Ramos (cell line): ENCODE results near the gene BRD8.
"Not testable (repeated sequence)": the region's sequence is repeated elsewhere in the genome, so short reads cannot be mapped to it uniquely, and the experiment has no call there.

Source experiments
- in situ Hi-C: fragments of 300-500 bp; cut with MboI; formaldehyde crosslinking; loops from one replicate; pipeline ENCODE4 v1.14.3; 2022; ENCODE audit warnings: low sequenced_read_pairs; ENCODE audit not compliant: unreplicated experiment

Gene BRD8, protein sequence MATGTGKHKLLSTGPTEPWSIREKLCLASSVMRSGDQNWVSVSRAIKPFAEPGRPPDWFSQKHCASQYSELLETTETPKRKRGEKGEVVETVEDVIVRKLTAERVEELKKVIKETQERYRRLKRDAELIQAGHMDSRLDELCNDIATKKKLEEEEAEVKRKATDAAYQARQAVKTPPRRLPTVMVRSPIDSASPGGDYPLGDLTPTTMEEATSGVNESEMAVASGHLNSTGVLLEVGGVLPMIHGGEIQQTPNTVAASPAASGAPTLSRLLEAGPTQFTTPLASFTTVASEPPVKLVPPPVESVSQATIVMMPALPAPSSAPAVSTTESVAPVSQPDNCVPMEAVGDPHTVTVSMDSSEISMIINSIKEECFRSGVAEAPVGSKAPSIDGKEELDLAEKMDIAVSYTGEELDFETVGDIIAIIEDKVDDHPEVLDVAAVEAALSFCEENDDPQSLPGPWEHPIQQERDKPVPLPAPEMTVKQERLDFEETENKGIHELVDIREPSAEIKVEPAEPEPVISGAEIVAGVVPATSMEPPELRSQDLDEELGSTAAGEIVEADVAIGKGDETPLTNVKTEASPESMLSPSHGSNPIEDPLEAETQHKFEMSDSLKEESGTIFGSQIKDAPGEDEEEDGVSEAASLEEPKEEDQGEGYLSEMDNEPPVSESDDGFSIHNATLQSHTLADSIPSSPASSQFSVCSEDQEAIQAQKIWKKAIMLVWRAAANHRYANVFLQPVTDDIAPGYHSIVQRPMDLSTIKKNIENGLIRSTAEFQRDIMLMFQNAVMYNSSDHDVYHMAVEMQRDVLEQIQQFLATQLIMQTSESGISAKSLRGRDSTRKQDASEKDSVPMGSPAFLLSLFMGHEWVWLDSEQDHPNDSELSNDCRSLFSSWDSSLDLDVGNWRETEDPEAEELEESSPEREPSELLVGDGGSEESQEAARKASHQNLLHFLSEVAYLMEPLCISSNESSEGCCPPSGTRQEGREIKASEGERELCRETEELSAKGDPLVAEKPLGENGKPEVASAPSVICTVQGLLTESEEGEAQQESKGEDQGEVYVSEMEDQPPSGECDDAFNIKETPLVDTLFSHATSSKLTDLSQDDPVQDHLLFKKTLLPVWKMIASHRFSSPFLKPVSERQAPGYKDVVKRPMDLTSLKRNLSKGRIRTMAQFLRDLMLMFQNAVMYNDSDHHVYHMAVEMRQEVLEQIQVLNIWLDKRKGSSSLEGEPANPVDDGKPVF

DNA sequence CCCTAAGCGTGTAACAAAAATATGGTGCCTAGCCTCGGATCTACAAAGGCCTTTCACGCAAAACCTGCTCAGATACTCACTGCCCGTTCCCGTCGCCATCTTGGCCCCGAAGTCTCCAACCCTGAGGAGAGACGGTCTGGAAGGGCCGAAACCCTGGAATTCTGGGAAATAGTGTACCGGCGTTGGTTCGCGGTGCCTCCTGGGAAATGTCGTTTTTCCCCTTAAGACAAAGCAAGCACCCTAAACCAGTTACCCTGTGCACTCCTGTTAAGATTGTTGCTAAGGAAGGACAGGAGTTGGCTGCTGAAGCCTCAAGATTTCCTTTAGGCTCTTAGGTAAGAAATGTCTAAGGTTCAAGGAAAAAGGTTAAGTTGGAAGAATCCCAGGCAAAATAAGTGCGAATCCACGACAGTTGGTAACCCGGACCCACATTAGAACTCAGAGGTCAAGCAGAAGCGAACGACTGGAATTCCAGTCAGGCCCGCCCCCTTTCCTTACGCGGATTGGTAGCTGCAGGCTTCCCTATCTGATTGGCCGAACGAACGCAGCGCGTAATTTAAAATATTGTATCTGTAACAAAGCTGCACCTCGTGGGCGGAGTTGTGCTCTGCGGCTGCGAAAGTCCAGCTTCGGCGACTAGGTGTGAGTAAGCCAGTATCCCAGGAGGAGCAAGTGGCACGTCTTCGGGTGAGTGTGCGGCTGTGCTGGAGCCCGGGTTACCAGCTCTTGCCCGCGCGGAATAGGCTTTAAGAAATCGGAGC lies at the start of gene BRD8, which contains the start of gene KIF20A:
BRD8 (minus strand) TSS at position 115 of the 761 bp plus-strand sequence; CDS start at position 99, 16 bp downstream.
KIF20A (plus strand) TSS at position 597 of the 761 bp plus-strand sequence. CDS start 569 bp downstream, outside the sequence.
- in situ Hi-C loops = no loop called here

DNA sequence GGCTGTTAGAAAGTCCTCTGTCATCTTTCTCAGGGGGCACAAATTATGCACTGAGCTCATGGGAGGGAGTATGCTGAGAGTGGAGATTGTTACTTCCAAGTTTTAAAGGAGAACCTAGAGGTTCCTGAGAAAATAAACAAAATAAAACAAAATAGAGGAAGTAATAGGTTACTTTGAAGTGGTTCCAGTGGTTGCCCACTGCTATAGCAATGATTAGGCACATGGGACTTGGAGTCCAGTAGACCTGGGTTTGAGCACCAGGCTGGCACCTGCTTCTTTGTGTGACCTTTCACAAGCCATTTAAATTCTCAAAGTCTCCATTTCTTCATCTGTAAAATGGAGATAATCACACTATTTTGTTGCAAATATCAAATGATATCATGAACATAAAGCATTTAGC lies 48.5 kb upstream of the BRD8 start:
- in situ Hi-C loops = no loop called here

DNA sequence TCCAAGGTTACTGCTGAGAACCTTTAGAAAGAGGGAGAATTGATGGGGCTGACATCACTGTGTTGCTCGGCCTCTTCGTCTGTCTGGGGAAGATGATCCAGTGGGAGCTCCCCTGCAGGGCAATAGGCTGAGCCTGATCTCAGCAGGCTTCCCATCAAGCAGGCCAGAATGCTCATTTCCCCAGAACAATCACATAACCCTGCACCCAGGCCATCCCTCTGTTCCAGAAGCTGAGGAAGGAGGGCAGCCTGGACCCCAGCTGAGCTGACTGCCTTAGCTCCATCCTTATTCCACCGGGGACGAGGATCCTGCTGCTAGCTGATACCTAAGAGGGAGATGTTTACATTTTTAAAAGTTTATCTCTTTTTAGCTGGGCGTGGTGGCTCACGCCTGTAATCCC lies 46.3 kb upstream of the BRD8 start:
- in situ Hi-C loops = no loop called here

DNA sequence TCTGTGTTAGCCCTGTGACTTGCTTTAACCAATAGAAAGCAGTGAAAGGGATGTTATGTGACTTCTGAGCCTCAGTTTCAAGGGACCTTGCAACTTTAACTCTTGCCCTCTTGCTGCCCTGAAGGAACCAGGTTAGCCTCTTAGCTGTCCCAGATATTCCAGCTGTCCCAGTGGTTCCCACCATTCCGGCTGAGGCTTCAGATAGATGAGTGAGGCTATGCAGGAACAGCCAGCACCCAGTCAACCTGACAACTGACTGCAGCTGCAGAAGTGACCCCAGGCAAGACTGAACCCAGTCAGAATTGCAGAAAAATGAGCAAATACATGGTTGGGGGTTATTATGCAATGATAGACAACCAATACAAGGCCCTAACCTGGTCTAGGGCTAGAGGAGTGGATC lies 45.1 kb upstream of the BRD8 start:
- in situ Hi-C loops = no loop called here

DNA sequence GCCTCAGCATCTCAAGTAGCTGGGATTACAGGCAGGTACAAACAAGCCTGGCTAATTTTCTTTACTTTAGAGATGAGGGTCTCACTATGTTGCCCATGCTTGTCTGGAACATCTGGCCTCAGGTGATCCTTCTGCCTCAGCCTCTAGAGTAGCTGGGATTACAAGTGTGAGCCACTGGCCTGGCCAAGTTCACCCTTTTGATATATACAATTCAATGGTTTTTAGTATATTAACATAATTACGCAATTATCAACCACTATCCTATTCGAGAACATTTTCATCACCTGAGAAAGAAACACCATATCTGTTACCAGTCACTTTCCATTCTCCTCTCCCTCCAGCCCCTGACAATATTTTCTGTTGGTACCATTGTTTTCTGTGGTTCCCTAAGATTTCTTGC lies 38.4 kb upstream of the BRD8 start:
- in situ Hi-C loops = no loop called here

DNA sequence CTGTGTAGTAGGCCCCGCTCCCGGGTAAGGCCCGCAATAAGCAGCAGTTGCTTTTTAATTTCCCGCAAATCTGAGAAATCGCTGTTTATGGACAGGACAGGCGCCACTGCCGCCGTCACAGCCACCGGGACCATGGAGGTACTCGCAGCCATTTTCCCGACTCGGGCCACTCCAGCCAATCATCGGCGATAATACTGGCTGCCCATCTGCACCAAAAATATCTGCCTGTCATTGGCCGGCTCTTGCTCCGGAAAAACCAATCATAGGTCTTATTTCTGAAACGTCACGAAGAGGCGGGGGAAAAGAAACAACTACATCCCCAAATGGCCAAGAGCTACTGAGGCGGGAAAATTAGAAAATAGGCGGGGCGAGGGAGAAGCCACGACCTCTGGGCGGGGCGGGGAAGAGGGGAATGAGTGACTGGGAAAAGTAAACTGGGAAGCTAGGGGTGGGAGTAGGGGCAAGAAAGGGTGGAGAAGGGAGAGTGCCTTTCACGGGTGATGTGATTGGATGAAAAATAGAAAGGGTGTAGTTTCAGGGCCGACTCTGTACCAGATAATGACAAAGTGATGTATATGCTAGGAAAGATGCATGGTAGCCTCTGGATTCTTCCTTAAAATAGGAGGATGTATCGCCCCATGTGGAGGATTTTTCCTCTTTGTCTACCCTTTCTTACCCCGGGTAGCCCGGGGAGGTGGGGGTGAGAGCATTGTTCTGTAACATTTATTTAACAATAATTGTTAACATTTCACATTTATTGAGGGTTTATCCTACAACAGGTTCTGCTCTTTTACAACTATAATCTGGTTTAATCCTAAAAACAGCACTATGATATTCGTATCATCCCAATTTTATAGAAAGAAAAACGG lies 35.0 kb upstream of the BRD8 start, which contains the start of gene CDC23:
CDC23 (minus strand) TSS at position 163 of the 869 bp plus-strand sequence; CDS start at position 152, 11 bp downstream.
- in situ Hi-C loops = no loop called here

DNA sequence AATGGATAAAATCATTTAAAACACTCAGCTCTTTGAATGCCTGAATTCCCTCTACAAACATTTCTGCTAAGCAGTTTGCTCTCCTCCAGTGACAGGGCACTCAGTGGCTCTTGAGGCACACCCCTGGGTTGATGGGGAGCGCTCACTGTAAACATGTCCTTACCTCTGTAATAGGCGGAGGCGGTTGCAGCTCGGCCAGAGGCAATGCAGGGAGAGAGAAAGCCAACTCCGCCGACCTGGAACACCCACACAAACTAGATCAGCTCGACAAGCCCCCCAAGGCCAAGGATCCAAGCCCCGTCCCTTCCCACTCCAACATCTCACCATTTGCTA lies 34.4 kb upstream of the BRD8 start:
- in situ Hi-C loops = no loop called here

DNA sequence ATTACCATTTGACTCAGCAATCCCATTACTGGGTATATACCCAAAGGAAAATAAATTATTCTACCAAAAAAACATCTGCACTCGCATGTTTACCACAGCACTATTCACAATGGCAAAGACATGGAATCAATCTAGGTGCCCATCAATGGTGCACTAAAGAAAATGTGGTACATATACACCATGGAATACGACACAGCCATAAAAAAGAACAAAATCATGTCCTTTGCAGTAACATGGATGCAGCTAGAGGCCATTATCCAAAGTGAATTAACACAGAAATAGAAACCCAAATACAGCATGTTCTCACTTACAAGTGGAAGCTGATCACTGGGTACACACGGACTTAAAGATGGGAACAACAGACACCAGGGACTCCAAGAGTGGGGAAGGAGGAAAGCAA lies 32.6 kb upstream of the BRD8 start:
- in situ Hi-C loops = no loop called here

DNA sequence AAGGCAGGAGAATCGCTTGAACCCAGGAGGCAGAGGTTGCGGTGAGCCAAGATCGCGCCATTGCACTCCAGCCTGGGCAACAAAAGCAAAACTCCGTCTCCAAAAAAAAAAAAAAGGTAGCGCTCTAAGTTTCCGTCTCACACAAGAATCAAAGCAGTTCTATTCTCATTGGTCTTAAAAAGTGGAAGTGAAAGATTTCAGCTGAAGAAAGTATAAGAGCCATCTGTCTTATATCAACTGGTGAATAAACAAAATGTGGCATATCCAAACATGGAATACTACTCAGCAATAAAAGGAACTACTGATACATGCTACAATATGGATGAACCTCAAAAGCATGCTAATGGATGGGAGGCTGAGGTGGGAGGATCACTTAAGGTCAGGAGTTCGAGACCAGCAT lies 15.4 kb upstream of the BRD8 start:
- in situ Hi-C loops = not testable (repeated sequence)

DNA sequence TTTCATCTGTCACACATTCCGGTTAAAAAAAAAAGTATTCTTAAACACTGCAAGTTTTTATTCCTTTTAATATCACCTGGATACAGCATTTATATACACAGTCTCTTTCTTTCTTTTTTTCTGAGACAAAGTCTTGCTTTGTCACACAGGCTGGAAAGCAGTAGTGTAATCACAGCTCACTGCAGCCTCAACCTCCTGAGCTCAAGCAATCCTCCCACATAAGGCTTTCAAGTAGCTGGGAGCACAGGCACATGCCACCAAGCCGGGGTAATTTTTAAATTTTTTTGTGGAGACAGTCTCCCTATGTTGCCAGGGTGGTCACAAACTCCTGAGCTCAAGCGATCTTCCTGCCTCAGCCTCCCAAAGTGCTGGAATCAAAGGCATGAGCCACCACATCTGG lies 14.4 kb upstream of the BRD8 start:
- in situ Hi-C loops = no loop called here

DNA sequence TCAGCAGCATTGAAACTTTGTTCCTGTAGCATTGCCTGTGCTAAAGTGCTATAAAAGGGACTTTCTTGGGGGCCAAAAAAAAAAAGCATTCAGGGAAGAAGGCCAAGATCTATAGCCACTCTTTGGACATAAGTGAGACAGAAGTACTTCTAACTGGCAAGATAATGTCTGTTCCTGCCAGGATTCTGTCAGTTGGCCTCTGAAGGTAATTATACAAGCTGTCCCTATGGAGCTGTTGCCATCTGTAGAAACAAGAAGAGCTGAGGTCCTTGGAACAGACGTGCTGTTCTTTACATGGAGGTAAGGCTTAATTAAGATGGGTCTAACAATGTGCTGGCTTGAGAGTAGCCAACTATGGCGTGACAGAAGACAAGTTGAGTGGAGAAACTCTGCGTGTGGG lies 10.2 kb upstream of the BRD8 start:
- in situ Hi-C loops = loop anchor here (10.0 kb wide), 1 partner anchor 226 kb away; no protein-coding TSS in a partner anchor

DNA sequence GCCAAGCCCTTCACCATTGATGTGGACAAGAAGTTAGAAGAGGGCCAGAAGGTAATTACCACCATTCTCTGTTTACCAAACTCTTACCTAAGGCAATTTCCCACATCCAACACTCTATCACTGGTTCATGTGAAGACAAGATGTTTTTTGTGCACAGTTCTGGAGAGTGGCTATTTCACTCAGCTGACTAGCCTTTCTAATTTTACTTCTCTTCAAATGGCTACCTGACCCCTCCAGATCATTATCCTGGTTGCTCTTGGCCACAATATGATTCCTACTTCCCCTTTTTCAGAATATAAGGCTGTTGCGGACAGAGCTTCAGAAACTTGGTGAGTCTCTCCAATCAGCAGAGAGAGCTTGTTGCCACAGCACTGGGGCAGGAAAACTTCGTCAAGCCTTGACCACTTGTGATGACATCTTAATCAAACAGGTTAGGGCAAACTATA lies 7.6 kb upstream of the BRD8 start:
- in situ Hi-C loops = loop anchor here (10.0 kb wide), 1 partner anchor 229 kb away; no protein-coding TSS in a partner anchor

DNA sequence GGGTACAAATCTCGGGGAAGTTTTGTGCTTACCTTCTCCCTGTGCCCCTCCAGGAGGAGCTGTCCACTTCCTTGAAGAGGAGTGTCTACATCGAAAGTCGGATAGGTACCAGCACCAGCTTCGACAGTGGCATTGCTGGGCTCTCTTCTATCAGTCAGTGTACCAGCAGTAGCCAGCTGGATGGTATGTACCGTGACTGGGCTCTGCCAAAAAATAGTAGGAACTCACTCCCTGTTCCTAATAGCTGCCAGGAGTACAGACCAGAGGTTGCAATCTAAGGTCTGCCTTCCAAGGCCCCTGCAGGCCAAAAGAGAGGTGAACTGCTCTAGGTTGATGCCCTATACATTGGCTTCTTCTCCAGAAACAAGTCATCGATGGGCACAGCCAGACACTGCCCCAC lies 4.4 kb upstream of the BRD8 start:
- in situ Hi-C loops = loop anchor here (10.0 kb wide), 1 partner anchor 232 kb away; no protein-coding TSS in a partner anchor

DNA sequence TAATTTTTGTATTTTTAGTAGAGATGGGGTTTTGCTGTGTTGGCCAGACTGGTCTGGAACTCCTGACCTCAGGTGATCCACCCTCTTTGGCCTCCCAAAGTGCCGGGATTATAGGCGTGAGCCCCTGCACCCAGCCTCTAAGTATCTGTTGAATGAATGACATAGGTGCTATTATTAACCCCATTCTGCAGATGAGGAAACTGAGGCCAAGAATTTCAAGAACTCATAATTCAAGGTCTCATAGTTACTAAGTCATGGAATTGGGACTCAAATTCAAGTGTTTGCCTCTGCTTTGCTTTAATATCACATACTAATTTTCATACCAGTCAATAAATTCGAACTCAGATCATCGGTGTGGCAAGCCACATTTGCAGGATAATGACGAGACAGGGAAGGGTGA lies 2.4 kb upstream of the BRD8 start:
- in situ Hi-C loops = loop anchor here (10.0 kb wide), 1 partner anchor 234 kb away; no protein-coding TSS in a partner anchor

DNA sequence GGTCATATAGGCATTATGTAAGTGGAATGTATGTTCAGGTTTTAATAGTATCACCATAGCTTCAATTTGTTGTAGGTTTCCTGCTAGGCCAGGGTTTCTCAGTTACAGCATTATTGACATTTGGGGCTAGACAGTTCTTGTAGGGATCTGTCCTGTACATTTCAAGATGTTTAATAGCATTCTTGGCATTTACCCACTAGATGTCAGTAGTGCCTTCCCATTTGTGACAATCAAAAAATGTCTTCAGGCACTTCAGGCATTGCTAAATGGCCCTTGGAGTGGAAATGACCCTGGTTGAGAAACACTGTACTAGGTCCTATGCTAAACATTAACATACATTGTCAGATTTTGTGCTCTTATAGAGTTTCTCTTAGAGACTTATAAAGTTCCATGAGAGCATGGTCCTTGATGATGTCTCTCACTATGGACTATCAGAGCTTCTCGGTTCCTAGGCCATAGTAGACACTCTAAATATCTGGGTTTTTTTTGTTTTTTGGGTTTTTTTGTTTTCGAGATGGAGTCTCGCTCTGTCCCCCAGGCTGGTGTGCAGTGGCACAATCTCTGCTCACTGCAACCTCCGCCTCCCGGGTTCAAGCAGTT lies 1.9 kb upstream of the BRD8 start:
- in situ Hi-C loops = loop anchor here (10.0 kb wide), 1 partner anchor 235 kb away; no protein-coding TSS in a partner anchor

DNA sequence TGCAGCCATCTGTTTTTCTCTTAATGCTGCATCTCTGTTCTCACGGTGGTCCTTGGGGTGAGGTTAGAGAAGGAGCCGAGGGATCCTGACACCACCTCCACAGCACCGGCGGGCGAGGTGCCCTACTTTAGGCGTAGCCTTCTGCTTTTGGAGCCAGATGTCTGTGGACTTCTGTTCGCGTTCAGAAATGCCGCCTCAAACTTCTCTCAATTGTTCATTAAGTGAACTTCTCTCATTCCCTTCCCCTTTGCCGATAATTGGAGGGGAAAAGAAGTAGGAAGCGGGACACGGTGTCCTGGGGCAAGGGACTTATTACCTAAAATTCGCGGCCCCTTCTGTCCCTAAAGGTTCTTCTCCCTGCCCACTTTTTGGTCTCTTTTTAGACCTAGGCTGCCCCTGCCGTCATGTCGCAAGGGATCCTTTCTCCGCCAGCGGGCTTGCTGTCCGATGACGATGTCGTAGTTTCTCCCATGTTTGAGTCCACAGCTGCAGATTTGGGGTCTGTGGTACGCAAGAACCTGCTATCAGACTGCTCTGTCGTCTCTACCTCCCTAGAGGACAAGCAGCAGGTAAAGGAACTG lies 937 bp upstream of the BRD8 start:
- in situ Hi-C loops = no loop called here

DNA sequence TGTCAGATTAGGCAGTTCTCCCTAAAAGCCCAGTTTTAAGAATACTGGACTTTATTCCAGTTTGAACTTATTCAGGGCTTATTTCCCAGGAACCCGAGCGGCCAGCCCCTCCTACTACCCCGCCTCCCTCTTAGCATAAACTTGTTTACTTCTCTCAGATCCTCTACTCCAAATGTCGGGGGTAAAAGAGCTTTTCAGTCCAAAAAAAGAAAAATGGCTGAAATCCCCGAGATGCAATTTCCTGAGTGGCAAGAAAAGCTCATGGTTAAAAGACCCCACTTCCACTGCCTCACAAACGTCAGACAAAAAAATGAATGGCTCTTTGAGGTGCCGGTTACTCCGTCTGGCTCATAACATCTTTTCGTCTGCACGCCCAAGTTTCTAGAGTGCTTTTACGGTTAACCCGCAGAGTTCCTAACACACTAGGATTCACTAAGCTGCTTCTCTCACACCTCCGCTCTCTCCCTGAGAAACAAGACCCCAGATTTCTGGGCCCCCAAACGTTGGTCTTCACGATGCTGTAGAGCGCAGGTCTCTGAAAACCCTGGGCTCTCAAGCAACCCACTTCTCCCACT lies 402 bp downstream of the BRD8 start:
- in situ Hi-C loops = no loop called here
